Endothelial cell of umbilical vein (primary cell): Measurements from ENCODE around the gene GALNT2. TPM values are rescaled to one million over a fixed set of nuclear protein-coding genes. Genes with fewer than 3 reads are reported as not detected.

Experiments
- BruUV-seq: library from RNA; stranded (reverse); fragments of 400-500 nt; replicated peaks from 2 replicates; lab custom pipeline; 2021; lab: Mats Ljungman, UMichigan
- CTCF ChIA-PET: fragments of 300-600, 350-600 bp; sonication (Branson Sonifier 250); formaldehyde crosslinking; loops from one replicate; lab custom pipeline; 2021; ENCODE audit warnings: antibody characterized with exemption, inconsistent platforms; lab: Charles Lee
- POLR2A ChIA-PET: fragments of 300-600, 350-600 bp; sonication (Branson Sonifier 250); formaldehyde crosslinking; loops from one replicate; lab custom pipeline; 2021; ENCODE audit warnings: antibody characterized with exemption, inconsistent platforms; lab: Charles Lee
- DNase-seq: peaks from one replicate; pipeline ENCODE4 v3.0.0-alpha.2; 2011; ENCODE audit warnings: low read depth, low spot score
- FAIRE-seq: peaks from 2 replicates; lab custom pipeline; 2011; peaks lifted over from hg19 to GRCh38; lab: Jason Lieb, UNC
- H2AFZ ChIP-seq: 2 replicates; pipeline ENCODE4 v1.6.0; 2012; ENCODE audit warnings: low read depth, low read length, control low read depth, inconsistent platforms
- H3K27ac ChIP-seq: 2 replicates; pipeline ENCODE4 v1.5.1; 2011; ENCODE audit warnings: low read depth, mild to moderate bottlenecking, control low read depth, low read length, moderate library complexity; ENCODE audit not compliant: insufficient read depth
- H3K27me3 ChIP-seq, 2 experiments: 2 replicates each; pipeline versions ENCODE4 v1.6.0 to v1.6.1; 2011; ENCODE audit warnings: low read length in 2 of 2, mixed read lengths in 1 of 2; ENCODE audit not compliant: control insufficient read depth in 2 of 2, insufficient read depth in 2 of 2
- H3K36me3 ChIP-seq, 2 experiments: 2 replicates in 1 of 2; 3 replicates in 1 of 2; pipeline ENCODE4 v1.5.1; 2011; ENCODE audit warnings: low read length in 2 of 2, mild to moderate bottlenecking in 1 of 2, moderate library complexity in 1 of 2; ENCODE audit not compliant: control insufficient read depth in 2 of 2, insufficient read depth in 2 of 2; ENCODE audit errors: extremely low read depth in 1 of 2
- H3K4me1 ChIP-seq: 3 replicates; pipeline ENCODE4 v1.5.1; 2011; ENCODE audit warnings: mild to moderate bottlenecking, low read length; ENCODE audit not compliant: control insufficient read depth, insufficient read depth; ENCODE audit errors: extremely low read depth
- H3K4me2 ChIP-seq: 2 replicates; pipeline ENCODE4 v1.6.1; 2011; ENCODE audit warnings: low read length, control low read depth, mixed read lengths; ENCODE audit not compliant: insufficient read depth
- H3K4me3 ChIP-seq, 3 experiments: fragments of 200-600 bp in 1 of 3; sonication (generic), shearing (Covaris generic) in 1 of 3; replicated peaks in 1 of 3; 2 replicates each; pipeline ENCODE4 v1.5.1; 2011 to 2016; ENCODE audit warnings: control low read depth in 3 of 3, low read length in 3 of 3, mild to moderate bottlenecking in 2 of 3, inconsistent platforms in 1 of 3, low read depth in 1 of 3, moderate library complexity in 1 of 3; ENCODE audit not compliant: insufficient read depth in 1 of 3
- H3K79me2 ChIP-seq: 2 replicates; pipeline ENCODE4 v1.6.0; 2012; ENCODE audit warnings: low read length, inconsistent platforms; ENCODE audit not compliant: control insufficient read depth, insufficient read depth
- H3K9ac ChIP-seq: replicated peaks from 2 replicates; pipeline ENCODE3; 2011; ENCODE audit warnings: low read length, control low read depth; ENCODE audit not compliant: insufficient read depth; ENCODE audit errors: extremely low read depth
- H3K9me1 ChIP-seq: replicated peaks from 3 replicates; pipeline ENCODE4 v1.6.0; 2011; ENCODE audit warnings: mild to moderate bottlenecking, low read length; ENCODE audit not compliant: control insufficient read depth, insufficient read depth; ENCODE audit errors: extremely low read depth
- H3K9me3 ChIP-seq: replicated peaks from 2 replicates; pipeline ENCODE4 v1.5.1; 2012; ENCODE audit warnings: low read length, inconsistent platforms; ENCODE audit not compliant: control insufficient read depth, insufficient read depth
- H4K20me1 ChIP-seq: replicated peaks from 2 replicates; pipeline ENCODE3; 2011; ENCODE audit warnings: mild to moderate bottlenecking, low read length; ENCODE audit not compliant: control insufficient read depth, insufficient read depth; ENCODE audit errors: extremely low read depth
- EZH2 ChIP-seq: IDR thresholded peaks from 2 replicates; pipeline ENCODE4 v1.6.1; 2012; ENCODE audit warnings: borderline replicate concordance, low read depth, mild to moderate bottlenecking, moderate library complexity, low read length, inconsistent platforms; ENCODE audit not compliant: severe bottlenecking
- FOS ChIP-seq: IDR thresholded peaks from 2 replicates; pipeline ENCODE4 v1.6.1; 2011; ENCODE audit warnings: mild to moderate bottlenecking, low read length, moderate library complexity, borderline replicate concordance; ENCODE audit not compliant: insufficient read depth
- GATA2 ChIP-seq: IDR thresholded peaks from 2 replicates; pipeline ENCODE4 v1.7.0; 2011; ENCODE audit warnings: low read depth, mild to moderate bottlenecking, moderate library complexity, mixed read lengths, low read length; ENCODE audit not compliant: insufficient read length, insufficient read depth
- JUN ChIP-seq: IDR thresholded peaks from 2 replicates; pipeline ENCODE4 v1.6.1; 2011; ENCODE audit warnings: borderline replicate concordance, low read depth; ENCODE audit not compliant: insufficient read length, insufficient read depth
- MAX ChIP-seq: IDR thresholded peaks from 2 replicates; pipeline ENCODE4 v1.6.1; 2011; ENCODE audit not compliant: insufficient read depth, insufficient read length
- MYC ChIP-seq: IDR thresholded peaks from one replicate; pipeline ENCODE4 v1.6.1; 2011; ENCODE audit warnings: mild to moderate bottlenecking, low read depth, low read length
- POLR2A ChIP-seq: IDR thresholded peaks from 2 replicates; pipeline ENCODE4 v1.6.1; 2012; ENCODE audit warnings: low read depth, mild to moderate bottlenecking, control low read depth, low read length
- POLR2AphosphoS5 ChIP-seq: IDR thresholded peaks from 2 replicates; pipeline ENCODE4 v1.6.1; 2012; ENCODE audit warnings: low read depth, mild to moderate bottlenecking, control low read depth, low read length, moderate library complexity; ENCODE audit not compliant: insufficient read depth
- dilution Hi-C: fragments of 300-500 bp; cut with MboI; formaldehyde crosslinking; loops from one replicate; pipeline ENCODE4 v1.15.0; 2019; ENCODE audit warnings: low sequenced_read_pairs; ENCODE audit not compliant: extremely low pct_ligation_motif_present
- intact Hi-C: fragments of 100-400 bp; cut with micrococcal nuclease; formaldehyde crosslinking; loops from one replicate; pipeline ENCODE4 v1.10.0; 2022
- polyA plus RNA-seq, 4 experiments: library from polyadenylated mRNA; depleted of rRNA in 3 of 4; stranded (reverse) in 3 of 4; unstranded in 1 of 4; fragments of >200 nt; gene quantifications; 2 replicates each; pipeline versions ENCODE4 v1.2.1 to v1.2.3, GENCODE V29; 2011 to 2012; ENCODE audit warnings: missing spikeins in 1 of 4
- total RNA-seq: library from RNA; stranded (reverse); gene quantifications from 2 replicates; pipeline ENCODE4 v1.2.3, GENCODE V29; 2021
- TF ChIP-seq, protein P1 (sequence below), 2 donors: IDR thresholded peaks; 1 replicate in 1 of 2; 2 replicates in 1 of 2; pipeline ENCODE4 v1.5.1; 2011; ENCODE audit warnings: low read length in 2 of 2, mild to moderate bottlenecking in 2 of 2, moderate library complexity in 2 of 2, control low read depth in 1 of 2, inconsistent platforms in 1 of 2, low read depth in 1 of 2; ENCODE audit not compliant: insufficient read depth in 1 of 2; ENCODE audit errors: extremely low read depth in 1 of 2

GALNT2 gene
- total and polyA plus RNA-seq, 2 donors (not counting 3 experiments of a cell fraction or from before 2014, with no cell fraction given): 56.3 to 77.5 TPM

DNA sequence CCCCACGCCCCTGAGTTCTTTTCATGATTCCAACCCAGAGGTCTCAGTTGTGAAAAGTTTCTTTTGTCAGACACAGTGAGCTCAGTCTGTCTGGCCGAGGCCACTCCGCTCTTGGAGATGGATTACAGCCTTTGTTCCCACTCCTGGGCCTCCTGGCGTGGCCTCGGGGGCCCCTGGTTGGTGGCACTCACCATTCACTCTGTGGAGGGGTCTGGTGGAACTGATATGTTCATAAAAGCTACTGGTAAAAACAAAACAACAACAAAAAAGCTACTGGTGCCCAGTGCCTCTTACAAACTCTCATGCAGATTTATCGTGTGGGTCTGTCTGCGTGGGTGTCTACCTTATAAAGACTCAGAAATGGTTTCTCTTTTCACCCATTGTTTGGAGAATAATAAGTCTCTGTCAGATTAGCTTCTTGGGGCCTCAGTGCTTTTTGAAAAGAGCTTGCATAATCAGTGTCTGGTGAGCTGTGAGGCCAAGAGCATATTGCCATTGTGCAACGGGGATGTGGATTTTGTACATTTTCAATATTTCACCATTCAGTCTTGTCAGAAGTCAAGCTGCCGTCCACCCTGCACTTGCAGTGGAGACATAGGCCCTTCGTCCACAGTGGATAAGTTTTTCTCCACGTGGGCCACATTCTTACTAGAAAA is 86.7 kb downstream of the GALNT2 start:
- peaks cover 0 to under 1% of the 10 kb centered on the region in 2 experiments for H3K27me3 ChIP-seq
- H3K27ac ChIP-seq: no peak overlapping the region
- ChIA-PET CTCF (interaction anchor here (1.2 to 1.4 kb wide), 4 partner anchors 14 to 61 kb away, joined by 3 to 6 read pairs (median 4); no protein-coding TSS in a partner anchor), POLR2A (no interaction called here)
- intact Hi-C loops (no loop called here), dilution Hi-C loops (no loop called here)
- no peaks in the 10 kb centered on the region for H3K9me1 ChIP-seq
- H3K4me1 ChIP-seq: no peaks in the 10 kb centered on the region
- no peak overlapping the region for H3K9ac ChIP-seq
- no peak overlapping the region for H3K4me2 ChIP-seq
- BruUV-seq: no TSS peak
- no peak overlapping the region for H3K4me3 ChIP-seq
- FAIRE-seq (no peak), DNase-seq (no peak)
- no peaks in the 10 kb centered on the region for H3K9me3 ChIP-seq
- H3K79me2 ChIP-seq: no peaks in the 10 kb centered on the region
- TF ChIP-seq, protein P1, sequence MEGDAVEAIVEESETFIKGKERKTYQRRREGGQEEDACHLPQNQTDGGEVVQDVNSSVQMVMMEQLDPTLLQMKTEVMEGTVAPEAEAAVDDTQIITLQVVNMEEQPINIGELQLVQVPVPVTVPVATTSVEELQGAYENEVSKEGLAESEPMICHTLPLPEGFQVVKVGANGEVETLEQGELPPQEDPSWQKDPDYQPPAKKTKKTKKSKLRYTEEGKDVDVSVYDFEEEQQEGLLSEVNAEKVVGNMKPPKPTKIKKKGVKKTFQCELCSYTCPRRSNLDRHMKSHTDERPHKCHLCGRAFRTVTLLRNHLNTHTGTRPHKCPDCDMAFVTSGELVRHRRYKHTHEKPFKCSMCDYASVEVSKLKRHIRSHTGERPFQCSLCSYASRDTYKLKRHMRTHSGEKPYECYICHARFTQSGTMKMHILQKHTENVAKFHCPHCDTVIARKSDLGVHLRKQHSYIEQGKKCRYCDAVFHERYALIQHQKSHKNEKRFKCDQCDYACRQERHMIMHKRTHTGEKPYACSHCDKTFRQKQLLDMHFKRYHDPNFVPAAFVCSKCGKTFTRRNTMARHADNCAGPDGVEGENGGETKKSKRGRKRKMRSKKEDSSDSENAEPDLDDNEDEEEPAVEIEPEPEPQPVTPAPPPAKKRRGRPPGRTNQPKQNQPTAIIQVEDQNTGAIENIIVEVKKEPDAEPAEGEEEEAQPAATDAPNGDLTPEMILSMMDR (IDR thresholded peaks at IDR 0.05; ENCODE audit: extremely low read depth in 1 of 2, insufficient read depth in 1 of 2, low read depth in 1 of 2, low read length in 2 of 2): no peak
- TF ChIP-seq FOS (no peak), MYC (no peak), JUN (no peak), POLR2A (no peak), POLR2AphosphoS5 (no peak), EZH2 (no peak), GATA2 (no peak), MAX (no peak)
- H4K20me1 ChIP-seq: peaks cover 3% of the 10 kb centered on the region
- no peaks in the 10 kb centered on the region for H3K36me3 ChIP-seq
- H2AFZ ChIP-seq: no peak overlapping the region
